ENCODE measurements around the gene CLIP3. TPM values are rescaled to one million over a fixed set of nuclear protein-coding genes. Genes with fewer than 3 reads are reported as not detected.

Gene CLIP3
- polyA plus RNA-seq, 2 of the 4 experiments (the other 2 are of a cell fraction): 1.1 to 1.5 TPM

DNA sequence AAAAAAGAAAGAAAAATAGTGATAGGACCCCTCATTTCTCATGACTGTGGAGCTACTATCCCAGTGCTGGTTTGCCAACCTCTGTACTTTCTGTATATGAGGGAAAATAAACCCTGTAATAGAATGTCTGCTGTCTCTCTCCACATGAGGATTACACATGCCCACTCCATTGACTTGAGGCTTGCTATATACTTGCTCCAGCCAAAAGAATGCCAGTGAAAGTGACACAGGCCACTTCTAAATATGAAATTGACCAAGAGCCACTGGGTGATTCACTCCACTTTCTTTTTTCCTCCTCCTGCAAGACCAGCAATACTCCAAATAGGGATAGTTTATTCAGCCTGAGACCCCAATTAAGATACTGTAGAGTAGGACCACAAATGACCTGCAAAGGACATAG is 15.2 kb upstream of the CLIP3 start:
- FAIRE-seq (no peak), DNase-seq (ENCODE audit: low read depth in 1 of 2, low spot score in 1 of 2) (no peak), ATAC-seq (no peak)
- ChIA-PET CTCF (interaction anchor here (1.1 to 1.6 kb wide), 4 partner anchors 8 to 61 kb away, joined by 4 to 5 read pairs (median 4); partner anchors contain the start of gene SDHAF1), POLR2A (interaction anchor here (0.6 kb wide), 1 partner anchor 11 kb away, joined by 3 read pairs; no protein-coding TSS in a partner anchor)
- Histone ChIP-seq H3K4me2 (no peak overlapping the region), H3K9me3 (no peaks in the 10 kb centered on the region), H3K27ac (no peak overlapping the region), H3K4me3 (no peak overlapping the region), H3K4me1 (peaks cover under 1% of the 10 kb centered on the region; the same call in 1 of the 3 replicates)
- TF ChIP-seq CEBPB (IDR thresholded peaks at IDR 0.05) (no peak), POLR2AphosphoS2 (conservative IDR thresholded peaks at IDR 0.05; ENCODE audit: low read length) (no peak), JUN (IDR thresholded peaks at IDR 0.05) (no peak), HOXB13 (CRISPR knock-in tag; IDR thresholded peaks at IDR 0.05; ENCODE audit: low read depth) (no peak), ZFP36 (IDR thresholded peaks at IDR 0.05; ENCODE audit: borderline replicate concordance, partially characterized antibody) (no peak), HEYL (CRISPR knock-in tag; IDR thresholded peaks at IDR 0.05) (no peak), FOXS1 (CRISPR knock-in tag; IDR thresholded peaks at IDR 0.05) (no peak), KDM5A (IDR thresholded peaks at IDR 0.05) (no peak), CBX8 (IDR thresholded peaks at IDR 0.05) (no peak), RCOR1 (IDR thresholded peaks at IDR 0.05; ENCODE audit: low read depth, low read length) (no peak), ZC3H11A (IDR thresholded peaks at IDR 0.05) (no peak), PHF8 (IDR thresholded peaks at IDR 0.05; ENCODE audit: borderline replicate concordance, low read depth) (no peak)
- TF ChIP-seq, protein P1, sequence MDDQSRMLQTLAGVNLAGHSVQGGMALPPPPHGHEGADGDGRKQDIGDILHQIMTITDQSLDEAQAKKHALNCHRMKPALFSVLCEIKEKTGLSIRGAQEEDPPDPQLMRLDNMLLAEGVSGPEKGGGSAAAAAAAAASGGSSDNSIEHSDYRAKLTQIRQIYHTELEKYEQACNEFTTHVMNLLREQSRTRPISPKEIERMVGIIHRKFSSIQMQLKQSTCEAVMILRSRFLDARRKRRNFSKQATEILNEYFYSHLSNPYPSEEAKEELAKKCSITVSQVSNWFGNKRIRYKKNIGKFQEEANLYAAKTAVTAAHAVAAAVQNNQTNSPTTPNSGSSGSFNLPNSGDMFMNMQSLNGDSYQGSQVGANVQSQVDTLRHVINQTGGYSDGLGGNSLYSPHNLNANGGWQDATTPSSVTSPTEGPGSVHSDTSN (IDR thresholded peaks at IDR 0.05): no peak
- TF ChIP-seq, protein P2, sequence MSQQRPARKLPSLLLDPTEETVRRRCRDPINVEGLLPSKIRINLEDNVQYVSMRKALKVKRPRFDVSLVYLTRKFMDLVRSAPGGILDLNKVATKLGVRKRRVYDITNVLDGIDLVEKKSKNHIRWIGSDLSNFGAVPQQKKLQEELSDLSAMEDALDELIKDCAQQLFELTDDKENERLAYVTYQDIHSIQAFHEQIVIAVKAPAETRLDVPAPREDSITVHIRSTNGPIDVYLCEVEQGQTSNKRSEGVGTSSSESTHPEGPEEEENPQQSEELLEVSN (IDR thresholded peaks at IDR 0.05; ENCODE audit: borderline replicate concordance, low read depth): no peak

DNA sequence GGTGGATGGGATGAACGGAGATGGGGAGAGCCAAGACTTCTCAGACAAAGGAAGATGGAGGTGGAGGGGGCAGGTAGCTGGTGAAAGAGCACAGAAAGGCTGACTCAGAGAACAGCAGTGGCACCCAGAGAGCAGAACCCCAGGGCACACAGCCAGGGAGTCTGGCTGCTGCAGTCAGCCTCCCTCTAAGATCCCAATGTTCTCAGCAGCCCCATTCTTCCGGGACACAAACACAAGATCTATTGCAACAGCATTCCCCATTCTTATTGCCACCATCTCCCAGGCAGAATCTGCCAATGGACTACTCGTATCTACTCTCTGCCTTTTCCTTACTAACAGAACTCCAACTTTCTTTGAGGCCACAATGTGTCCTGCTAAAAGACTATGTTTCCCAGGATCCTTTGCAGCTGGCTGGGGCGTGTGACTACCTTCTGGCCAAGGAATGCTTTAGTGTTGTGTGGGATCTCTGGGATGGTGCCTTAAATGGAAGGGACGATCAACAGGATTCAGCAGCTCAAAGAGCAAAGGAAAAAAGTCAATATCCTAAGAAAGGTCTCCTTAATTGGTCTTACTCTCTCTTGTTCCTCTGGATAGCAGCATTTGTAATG is 13.9 kb upstream of the CLIP3 start:
- no peak overlapping the region for H3K4me3 ChIP-seq
- peaks cover 12% of the 10 kb centered on the region for H3K4me1 ChIP-seq
- peak; percentile 67 for FAIRE-seq
- 87% methylated on average over 5 of the region's 5 CpGs for WGBS (ENCODE audit: missing lambda C conversion rate)
- no peak overlapping the region for H3K27ac ChIP-seq
- CTCF ChIA-PET: interaction anchor here (1.5 to 1.6 kb wide), 2 partner anchors 10 to 17 kb away, joined by 4 to 5 read pairs; no protein-coding TSS in a partner anchor
- POLR2A ChIA-PET: no interaction called here
- DNase-seq (ENCODE audit: low read depth in 1 of 2, low spot score in 1 of 2): no peak
- no peak for ATAC-seq
- no peaks in the 10 kb centered on the region for H3K9me3 ChIP-seq
- no peak for TF ChIP-seq TFCP2L1 (CRISPR knock-in tag; IDR thresholded peaks at IDR 0.05)
- TF ChIP-seq NFE2L2 (conservative IDR thresholded peaks at IDR 0.05; ENCODE audit: low read length): no peak
- TF ChIP-seq, protein P3, sequence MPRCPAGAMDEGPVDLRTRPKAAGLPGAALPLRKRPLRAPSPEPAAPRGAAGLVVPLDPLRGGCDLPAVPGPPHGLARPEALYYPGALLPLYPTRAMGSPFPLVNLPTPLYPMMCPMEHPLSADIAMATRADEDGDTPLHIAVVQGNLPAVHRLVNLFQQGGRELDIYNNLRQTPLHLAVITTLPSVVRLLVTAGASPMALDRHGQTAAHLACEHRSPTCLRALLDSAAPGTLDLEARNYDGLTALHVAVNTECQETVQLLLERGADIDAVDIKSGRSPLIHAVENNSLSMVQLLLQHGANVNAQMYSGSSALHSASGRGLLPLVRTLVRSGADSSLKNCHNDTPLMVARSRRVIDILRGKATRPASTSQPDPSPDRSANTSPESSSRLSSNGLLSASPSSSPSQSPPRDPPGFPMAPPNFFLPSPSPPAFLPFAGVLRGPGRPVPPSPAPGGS (IDR thresholded peaks at IDR 0.05): no peak
- TF ChIP-seq HOXA7 (CRISPR knock-in tag; IDR thresholded peaks at IDR 0.05): no peak
- TF ChIP-seq CBX8 (IDR thresholded peaks at IDR 0.05): no peak
- no peak for TF ChIP-seq GATA3 (IDR thresholded peaks at IDR 0.05; ENCODE audit: borderline replicate concordance)
- no peak for TF ChIP-seq ZNF302 (CRISPR knock-in tag; IDR thresholded peaks at IDR 0.05)
- TF ChIP-seq, protein P4, sequence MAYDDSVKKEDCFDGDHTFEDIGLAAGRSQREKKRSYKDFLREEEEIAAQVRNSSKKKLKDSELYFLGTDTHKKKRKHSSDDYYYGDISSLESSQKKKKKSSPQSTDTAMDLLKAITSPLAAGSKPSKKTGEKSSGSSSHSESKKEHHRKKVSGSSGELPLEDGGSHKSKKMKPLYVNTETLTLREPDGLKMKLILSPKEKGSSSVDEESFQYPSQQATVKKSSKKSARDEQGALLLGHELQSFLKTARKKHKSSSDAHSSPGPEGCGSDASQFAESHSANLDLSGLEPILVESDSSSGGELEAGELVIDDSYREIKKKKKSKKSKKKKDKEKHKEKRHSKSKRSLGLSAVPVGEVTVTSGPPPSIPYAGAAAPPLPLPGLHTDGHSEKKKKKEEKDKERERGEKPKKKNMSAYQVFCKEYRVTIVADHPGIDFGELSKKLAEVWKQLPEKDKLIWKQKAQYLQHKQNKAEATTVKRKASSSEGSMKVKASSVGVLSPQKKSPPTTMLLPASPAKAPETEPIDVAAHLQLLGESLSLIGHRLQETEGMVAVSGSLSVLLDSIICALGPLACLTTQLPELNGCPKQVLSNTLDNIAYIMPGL (CRISPR knock-in tag; IDR thresholded peaks at IDR 0.05; ENCODE audit: borderline replicate concordance): no peak
- no peak for TF ChIP-seq KDM5A (IDR thresholded peaks at IDR 0.05)
- TF ChIP-seq, protein P5, sequence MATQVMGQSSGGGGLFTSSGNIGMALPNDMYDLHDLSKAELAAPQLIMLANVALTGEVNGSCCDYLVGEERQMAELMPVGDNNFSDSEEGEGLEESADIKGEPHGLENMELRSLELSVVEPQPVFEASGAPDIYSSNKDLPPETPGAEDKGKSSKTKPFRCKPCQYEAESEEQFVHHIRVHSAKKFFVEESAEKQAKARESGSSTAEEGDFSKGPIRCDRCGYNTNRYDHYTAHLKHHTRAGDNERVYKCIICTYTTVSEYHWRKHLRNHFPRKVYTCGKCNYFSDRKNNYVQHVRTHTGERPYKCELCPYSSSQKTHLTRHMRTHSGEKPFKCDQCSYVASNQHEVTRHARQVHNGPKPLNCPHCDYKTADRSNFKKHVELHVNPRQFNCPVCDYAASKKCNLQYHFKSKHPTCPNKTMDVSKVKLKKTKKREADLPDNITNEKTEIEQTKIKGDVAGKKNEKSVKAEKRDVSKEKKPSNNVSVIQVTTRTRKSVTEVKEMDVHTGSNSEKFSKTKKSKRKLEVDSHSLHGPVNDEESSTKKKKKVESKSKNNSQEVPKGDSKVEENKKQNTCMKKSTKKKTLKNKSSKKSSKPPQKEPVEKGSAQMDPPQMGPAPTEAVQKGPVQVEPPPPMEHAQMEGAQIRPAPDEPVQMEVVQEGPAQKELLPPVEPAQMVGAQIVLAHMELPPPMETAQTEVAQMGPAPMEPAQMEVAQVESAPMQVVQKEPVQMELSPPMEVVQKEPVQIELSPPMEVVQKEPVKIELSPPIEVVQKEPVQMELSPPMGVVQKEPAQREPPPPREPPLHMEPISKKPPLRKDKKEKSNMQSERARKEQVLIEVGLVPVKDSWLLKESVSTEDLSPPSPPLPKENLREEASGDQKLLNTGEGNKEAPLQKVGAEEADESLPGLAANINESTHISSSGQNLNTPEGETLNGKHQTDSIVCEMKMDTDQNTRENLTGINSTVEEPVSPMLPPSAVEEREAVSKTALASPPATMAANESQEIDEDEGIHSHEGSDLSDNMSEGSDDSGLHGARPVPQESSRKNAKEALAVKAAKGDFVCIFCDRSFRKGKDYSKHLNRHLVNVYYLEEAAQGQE (IDR thresholded peaks at IDR 0.05): no peak
- no peak overlapping the region for H3K4me2 ChIP-seq
